ENCODE measurements around the gene CISD3.

CISD3 gene

DNA sequence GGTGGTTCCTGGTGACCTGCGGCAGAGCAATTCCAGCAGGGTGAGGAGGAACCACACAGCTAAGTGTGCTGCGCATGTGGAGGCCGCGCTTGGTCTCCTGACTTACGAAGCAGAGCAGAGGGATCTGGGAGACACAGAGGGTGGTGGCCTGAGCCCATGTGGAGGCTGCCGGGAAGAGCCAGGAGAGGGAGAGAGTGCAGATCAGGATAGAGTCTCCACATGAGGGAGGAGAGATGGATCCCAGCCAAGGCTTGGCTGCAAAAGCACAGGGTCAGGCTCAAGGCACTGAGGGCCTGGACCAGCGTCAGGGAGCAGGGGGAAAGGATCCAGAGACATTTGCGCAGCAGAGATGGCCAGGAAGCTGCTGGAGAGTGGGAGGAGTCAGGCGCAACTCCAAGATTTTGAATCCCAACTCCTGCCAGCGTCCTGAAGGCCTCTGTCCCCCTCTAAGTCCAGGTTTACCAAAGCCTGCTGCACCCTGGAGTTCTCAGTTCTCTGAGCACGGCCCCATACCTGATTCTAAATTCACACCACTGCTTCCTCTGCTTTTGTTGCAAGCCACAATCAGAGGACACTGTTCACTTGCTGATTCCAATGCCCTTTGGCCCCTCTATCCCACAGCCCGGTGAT, 36.3 kb upstream of the CISD3 start:
- in situ Hi-C loops (cut with HindIII; ENCODE audit: low sequenced_read_pairs): no loop called here
- H3K4me3 ChIP-seq (ENCODE audit: low read depth, low read length): no peak overlapping the region
- peak; percentile 25 for DNase-seq (ENCODE audit: low read depth, low spot score)
- TF ChIP-seq, protein P1, sequence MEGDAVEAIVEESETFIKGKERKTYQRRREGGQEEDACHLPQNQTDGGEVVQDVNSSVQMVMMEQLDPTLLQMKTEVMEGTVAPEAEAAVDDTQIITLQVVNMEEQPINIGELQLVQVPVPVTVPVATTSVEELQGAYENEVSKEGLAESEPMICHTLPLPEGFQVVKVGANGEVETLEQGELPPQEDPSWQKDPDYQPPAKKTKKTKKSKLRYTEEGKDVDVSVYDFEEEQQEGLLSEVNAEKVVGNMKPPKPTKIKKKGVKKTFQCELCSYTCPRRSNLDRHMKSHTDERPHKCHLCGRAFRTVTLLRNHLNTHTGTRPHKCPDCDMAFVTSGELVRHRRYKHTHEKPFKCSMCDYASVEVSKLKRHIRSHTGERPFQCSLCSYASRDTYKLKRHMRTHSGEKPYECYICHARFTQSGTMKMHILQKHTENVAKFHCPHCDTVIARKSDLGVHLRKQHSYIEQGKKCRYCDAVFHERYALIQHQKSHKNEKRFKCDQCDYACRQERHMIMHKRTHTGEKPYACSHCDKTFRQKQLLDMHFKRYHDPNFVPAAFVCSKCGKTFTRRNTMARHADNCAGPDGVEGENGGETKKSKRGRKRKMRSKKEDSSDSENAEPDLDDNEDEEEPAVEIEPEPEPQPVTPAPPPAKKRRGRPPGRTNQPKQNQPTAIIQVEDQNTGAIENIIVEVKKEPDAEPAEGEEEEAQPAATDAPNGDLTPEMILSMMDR (IDR thresholded peaks at IDR 0.05; ENCODE audit: low read depth, low read length): no peak

DNA sequence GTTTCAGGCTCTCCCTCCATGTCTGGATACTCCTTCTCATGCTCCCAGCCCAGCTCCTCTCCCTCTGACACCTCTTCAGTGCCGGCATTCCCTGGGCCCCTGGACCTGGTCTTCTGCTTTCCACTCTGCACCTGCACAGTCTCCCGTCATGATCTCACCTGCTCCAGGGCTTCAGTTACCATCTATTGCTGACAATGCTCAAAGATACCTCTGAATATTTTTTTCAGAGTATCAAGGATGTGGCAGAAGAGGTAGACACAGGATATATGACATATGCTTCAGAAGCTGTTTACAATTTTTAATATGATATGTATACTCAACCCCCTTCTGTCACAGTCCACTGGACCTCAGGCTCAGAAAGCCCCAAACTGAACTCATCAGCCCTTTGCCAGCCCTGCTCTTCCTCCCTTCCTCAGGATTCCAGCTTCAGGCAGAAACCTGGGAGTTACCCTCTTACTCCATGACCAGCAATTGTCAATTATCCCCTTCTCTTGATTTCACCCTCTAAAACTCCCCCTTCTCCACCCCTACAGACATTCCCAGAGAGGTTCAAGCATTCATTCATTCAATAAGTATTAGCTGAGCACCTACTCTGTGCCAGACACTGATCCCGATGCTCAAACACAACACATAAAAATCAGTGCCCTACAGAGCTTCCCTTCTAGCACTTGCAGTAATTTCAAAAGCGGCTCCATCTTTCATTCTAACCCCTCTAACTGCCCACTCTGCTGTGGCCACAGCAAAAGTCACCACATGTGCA, 32.9 kb upstream of the CISD3 start:
- no peak for DNase-seq (ENCODE audit: low read depth, low spot score)
- TF ChIP-seq, protein P1 (IDR thresholded peaks at IDR 0.05; ENCODE audit: low read depth, low read length): no peak
- no peak overlapping the region for H3K4me3 ChIP-seq (ENCODE audit: low read depth, low read length)
- in situ Hi-C loops (cut with HindIII; ENCODE audit: low sequenced_read_pairs): no loop called here

DNA sequence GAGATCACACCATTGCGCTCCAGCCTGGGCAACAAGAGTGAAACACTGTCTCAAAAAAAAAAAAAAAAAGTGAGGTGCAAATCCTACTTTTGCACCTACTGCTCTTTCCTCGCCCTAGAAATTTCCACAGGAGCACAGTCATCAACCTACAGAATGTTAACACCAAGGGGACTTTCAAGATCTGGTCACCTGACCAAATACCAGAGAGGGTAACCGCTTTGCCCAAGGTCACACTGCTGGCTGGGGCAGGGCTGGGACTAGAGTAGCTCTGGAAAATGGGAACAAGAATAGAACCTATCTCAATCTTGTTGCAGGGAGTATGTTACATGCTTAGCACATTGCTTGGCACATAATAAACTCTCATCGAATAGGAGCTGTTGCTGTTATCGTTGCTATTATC, 31.4 kb upstream of the CISD3 start:
- H3K4me3 ChIP-seq (ENCODE audit: low read depth, low read length): no peak overlapping the region
- TF ChIP-seq, protein P1 (IDR thresholded peaks at IDR 0.05; ENCODE audit: low read depth, low read length): no peak
- in situ Hi-C loops (cut with HindIII; ENCODE audit: low sequenced_read_pairs): no loop called here
- DNase-seq (ENCODE audit: low read depth, low spot score): no peak

DNA sequence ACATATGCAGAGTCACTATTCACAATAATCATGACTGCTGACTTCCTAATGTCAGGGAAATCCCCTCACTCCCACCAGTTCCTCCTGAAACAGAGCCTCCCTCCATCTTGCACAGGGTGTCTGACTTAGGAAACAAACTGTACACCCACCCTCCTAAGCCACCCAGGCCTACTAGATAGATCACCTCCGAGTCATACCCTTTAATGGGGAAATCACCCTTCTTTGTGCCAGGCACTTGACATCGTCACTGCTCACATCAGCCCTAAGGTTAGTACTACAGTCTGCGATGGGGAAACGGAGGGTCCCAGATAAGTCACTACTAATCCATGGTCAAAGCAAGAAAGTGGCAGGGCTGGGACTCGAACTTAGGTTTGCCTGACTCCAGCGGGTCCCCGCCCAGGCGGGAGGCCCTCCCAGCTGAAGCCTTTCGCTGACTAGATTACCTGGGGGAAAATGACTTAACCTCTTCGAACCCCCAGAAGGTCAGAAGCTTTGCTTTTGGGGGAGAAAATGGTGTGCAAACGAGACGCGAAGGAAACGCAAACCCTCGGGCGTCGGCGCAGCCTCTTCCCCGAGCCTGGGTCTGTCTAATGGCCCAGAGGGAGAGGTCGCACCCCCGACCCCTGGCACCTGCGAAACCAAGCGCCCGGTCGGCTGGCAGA, 28.5 kb upstream of the CISD3 start:
- in situ Hi-C loops (cut with HindIII; ENCODE audit: low sequenced_read_pairs): no loop called here
- peak; percentile 32 for DNase-seq (ENCODE audit: low read depth, low spot score)
- peak overlapping the region; percentile 81 for H3K4me3 ChIP-seq (ENCODE audit: low read depth, low read length)
- TF ChIP-seq, protein P1 (IDR thresholded peaks at IDR 0.05; ENCODE audit: low read depth, low read length): no peak

DNA sequence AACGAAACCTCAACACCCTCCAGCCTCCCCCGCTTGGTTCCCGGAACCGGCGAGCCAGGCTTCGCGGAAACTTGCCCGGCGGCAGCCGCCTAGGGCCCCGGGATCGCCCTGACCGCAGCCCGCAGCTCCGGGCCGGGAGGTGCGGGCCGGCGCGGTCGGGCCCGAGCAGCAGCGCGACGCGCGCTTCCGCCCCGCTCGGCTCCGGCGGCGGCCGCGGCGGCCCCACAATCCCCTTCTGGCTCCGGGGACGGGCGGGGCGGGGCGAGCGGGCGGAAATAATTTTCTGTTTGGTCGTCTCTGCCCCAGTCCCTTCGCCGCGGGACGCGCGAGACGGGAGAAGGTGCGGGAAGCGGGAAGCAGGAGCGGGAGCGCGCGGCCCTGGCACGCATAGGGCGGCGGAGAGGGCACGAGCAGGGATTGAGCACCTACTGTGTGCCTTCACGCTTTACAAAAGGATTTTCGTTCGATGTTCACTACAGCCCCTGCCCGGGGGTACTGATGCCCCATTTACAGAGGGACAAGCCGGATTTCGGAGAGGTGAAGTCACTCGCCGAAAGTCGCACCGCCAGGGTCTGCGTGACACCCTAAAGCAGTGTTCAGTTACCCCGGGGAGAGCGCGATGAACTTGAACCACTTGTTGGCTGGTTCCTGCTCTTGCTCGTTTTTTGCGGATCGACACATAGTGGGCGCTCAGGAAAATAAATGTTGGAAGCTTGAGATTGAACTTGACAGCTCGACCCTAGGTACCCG, 27.8 kb upstream of the CISD3 start:
- DNase-seq (ENCODE audit: low read depth, low spot score): peak; percentile 83
- peak overlapping the region; percentile 81 for H3K4me3 ChIP-seq (ENCODE audit: low read depth, low read length)
- in situ Hi-C loops (cut with HindIII; ENCODE audit: low sequenced_read_pairs): no loop called here
- TF ChIP-seq, protein P1 (IDR thresholded peaks at IDR 0.05; ENCODE audit: low read depth, low read length): no peak

All from astrocyte of the spinal cord (primary cell).